Brain microvascular endothelial cell (primary cell): ENCODE measurements around the gene EIF2D.
"Not testable (repeated sequence)": the region's sequence is repeated elsewhere in the genome, so short reads cannot be mapped to it uniquely, and the experiment has no call there.

Experiments
- DNase-seq: peaks from one replicate; pipeline ENCODE4 v3.0.0-alpha.2; 2020
- H3K27ac ChIP-seq: fragments of 250-450 bp; sonication (Bioruptor Pico); 2 replicates; pipeline ENCODE4 v1.5.1; 2020; ENCODE audit warnings: mild to moderate bottlenecking, moderate library complexity
- H3K27me3 ChIP-seq: fragments of 250-450 bp; sonication (Bioruptor Pico); replicated peaks from 2 replicates; pipeline ENCODE4 v1.5.1; 2020; ENCODE audit warnings: mild to moderate bottlenecking
- H3K36me3 ChIP-seq: fragments of 250-450 bp; sonication (Bioruptor Pico); replicated peaks from 2 replicates; pipeline ENCODE4 v1.5.1; 2020; ENCODE audit warnings: mild to moderate bottlenecking
- H3K4me3 ChIP-seq: 2 replicates; pipeline ENCODE4 v1.5.1; 2011; ENCODE audit warnings: low read depth, mild to moderate bottlenecking, control low read depth, low read length, moderate library complexity
- in situ Hi-C: cut with HindIII; loops from 2 replicates; pipeline ENCODE4 v1.10.0; 2017; ENCODE audit warnings: low sequenced_read_pairs, low pct_ligation_motif_present
- TF ChIP-seq, protein P1 (sequence below): IDR thresholded peaks from 2 replicates; pipeline ENCODE4 v1.5.1; 2011; ENCODE audit warnings: low read depth, mild to moderate bottlenecking, moderate library complexity, low read length, control low read depth, inconsistent platforms; ENCODE audit errors: missing control alignments

EIF2D gene

DNA sequence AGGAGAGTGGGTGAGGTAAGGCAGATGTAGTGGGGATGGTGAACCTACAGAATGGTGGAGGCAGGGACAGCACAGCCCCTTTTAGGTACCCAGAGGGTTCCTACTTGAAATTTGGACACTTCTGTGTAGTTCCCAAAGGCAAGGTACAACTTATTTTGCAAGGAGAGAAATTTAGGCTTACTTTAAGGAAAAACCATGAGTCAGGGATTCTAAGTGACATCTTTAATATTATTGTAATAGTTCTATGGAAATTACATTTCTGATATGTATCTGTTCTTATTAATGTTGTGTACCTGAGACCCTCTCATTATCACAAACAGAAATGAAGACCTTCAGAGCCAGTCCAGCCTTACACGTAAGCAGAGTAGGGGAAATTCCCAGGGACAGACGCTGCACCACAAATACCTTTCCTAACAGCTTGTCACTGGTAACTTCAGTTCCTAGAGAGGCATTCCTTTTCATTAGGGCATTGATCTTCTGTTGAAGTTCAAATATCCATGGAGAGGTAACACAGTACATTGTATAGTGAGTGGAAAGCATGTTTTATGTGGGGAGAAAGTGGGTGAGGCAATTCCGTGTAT is 30.9 kb upstream of the EIF2D start:
- Histone ChIP-seq H3K36me3 (peaks cover 11% of the 10 kb centered on the region), H3K4me3 (no peak overlapping the region), H3K27me3 (no peaks in the 10 kb centered on the region), H3K27ac (no peak overlapping the region)
- DNase-seq, result no peak
- in situ Hi-C loops, result no loop called here
- TF ChIP-seq, protein P1, sequence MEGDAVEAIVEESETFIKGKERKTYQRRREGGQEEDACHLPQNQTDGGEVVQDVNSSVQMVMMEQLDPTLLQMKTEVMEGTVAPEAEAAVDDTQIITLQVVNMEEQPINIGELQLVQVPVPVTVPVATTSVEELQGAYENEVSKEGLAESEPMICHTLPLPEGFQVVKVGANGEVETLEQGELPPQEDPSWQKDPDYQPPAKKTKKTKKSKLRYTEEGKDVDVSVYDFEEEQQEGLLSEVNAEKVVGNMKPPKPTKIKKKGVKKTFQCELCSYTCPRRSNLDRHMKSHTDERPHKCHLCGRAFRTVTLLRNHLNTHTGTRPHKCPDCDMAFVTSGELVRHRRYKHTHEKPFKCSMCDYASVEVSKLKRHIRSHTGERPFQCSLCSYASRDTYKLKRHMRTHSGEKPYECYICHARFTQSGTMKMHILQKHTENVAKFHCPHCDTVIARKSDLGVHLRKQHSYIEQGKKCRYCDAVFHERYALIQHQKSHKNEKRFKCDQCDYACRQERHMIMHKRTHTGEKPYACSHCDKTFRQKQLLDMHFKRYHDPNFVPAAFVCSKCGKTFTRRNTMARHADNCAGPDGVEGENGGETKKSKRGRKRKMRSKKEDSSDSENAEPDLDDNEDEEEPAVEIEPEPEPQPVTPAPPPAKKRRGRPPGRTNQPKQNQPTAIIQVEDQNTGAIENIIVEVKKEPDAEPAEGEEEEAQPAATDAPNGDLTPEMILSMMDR, result no peak

DNA sequence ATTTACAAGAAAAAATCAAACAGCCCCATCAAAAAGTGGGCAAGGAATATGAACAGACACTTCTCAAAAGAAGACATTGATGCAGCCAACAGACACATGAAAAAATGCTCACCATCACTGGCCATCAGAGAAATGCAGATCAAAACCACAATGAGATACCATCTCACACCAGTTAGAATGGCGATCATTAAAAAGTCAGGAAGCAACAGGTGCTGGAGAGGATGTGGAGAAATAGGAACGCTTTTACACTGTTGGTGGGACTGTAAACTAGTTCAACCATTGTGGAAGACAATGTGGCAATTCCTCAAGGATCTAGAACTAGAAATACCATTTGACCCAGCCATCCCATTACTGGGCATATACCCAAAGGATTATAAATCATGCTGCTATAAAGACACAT is 29.8 kb upstream of the EIF2D start:
- in situ Hi-C loops, H3K36me3 ChIP-seq, H3K4me3 ChIP-seq, DNase-seq, H3K27me3 ChIP-seq, H3K27ac ChIP-seq: not testable (repeated sequence)

DNA sequence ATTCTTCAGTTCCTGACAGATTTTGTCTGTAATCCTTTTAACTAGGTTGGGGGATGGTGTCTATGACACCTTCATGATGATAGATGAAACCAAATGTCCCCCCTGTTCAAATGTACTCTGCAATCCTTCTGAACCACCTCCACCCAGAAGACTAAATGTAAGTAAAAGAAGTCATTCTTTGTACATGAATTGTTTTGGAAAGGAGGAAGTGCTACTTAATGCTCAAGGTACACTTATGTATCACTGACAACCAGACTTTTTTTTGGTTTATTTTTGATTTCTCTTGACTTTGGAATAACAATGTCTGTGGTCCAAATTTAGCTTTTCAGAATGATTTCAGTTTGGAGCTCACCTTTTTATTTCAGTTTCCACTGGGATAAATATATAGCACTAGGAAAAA is 25.3 kb upstream of the EIF2D start:
- Histone ChIP-seq H3K27me3 (no peaks in the 10 kb centered on the region), H3K36me3 (peaks cover 5% of the 10 kb centered on the region), H3K4me3 (no peak overlapping the region), H3K27ac (no peak overlapping the region)
- in situ Hi-C loops, result no loop called here
- TF ChIP-seq, protein P1, result no peak
- no peak for DNase-seq

DNA sequence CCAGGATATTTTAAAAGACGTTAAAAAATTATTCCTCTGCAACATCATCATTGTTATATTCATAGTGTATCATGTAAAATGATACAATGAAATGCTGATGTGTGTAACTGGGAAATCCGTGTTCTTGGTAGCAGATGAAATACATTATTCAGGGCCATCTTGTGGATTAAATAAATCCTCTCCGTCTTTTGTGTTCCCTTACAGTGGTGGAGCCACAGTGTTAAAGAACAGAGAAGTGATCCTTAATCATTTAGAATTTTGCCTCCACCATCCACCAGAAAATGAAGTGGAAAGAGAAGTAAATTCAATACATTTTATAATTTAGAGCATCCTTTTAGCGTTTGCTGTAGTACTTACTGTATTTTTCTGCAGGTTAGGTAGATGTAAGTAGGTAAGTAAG is 24.4 kb upstream of the EIF2D start:
- H3K27me3 ChIP-seq, result no peaks in the 10 kb centered on the region
- H3K36me3 ChIP-seq, result peaks cover 2% of the 10 kb centered on the region
- DNase-seq, result no peak
- TF ChIP-seq, protein P1, result no peak
- H3K4me3 ChIP-seq, result peak overlapping the region; percentile 32
- H3K27ac ChIP-seq, result no peak overlapping the region
- in situ Hi-C loops, result no loop called here

DNA sequence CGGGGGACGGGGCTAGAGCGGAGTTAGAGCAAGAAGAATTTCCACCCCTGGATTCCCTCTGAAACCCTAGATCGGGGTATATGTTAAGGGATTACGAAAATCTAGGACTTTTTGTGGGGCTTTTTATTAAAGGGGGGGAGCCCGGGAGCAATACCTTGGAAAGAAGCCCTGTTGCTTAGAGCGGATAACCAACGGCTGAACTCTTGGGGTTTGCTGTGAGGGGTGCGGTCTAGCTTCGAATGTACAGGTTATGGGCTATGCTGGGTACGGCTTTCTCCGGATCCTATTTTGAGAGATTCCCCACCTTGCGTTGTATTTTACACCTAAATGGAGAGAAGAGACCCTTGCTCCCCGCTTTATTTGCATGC is 23.7 kb upstream of the EIF2D start:
- Histone ChIP-seq H3K36me3 (peaks cover 2% of the 10 kb centered on the region), H3K27me3 (no peaks in the 10 kb centered on the region), H3K27ac (peak overlapping the region; percentile 67), H3K4me3 (peak overlapping the region; percentile 87)
- no peak for DNase-seq
- in situ Hi-C loops, result no loop called here
- TF ChIP-seq, protein P1, result no peak

DNA sequence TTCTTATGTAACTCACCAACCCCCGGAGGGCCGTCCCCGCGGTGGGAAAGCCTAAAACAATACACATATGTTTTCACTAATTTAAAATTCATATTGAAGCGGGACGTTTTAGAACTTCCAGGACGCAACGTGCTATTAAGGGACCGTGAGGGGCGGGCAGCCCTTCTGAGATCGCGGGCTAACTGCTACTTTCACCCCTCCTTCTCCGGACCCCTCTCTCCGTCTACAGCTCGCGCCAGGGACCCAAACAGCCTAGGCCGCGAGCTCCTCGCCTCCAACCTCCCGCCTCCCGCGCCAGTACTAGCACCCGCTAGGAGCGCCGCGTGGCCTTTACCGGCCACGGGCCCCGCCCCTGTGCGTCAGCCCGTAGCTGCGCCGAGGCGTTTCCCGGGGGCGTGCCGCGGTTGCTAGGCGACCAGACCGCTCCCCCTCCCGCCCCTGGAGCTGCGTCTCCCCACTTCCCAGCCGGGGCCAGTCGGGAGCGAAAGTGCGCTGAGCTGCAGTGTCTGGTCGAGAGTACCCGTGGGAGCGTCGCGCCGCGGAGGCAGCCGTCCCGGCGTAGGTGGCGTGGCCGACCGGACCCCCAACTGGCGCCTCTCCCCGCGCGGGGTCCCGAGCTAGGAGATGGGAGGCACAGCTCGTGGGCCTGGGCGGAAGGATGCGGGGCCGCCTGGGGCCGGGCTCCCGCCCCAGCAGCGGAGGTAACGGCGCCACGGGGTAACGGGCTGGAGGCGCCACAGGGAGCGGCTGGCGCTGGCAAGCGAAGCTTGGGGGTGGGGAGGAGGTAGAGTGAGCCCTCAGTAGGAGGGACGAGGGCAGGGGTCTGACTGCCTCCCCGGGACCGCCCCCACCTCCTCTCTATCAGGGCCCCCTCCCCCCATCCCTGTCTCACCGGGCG is 23.1 kb upstream of the EIF2D start, which contains the start of gene DYRK3:
TSS of gene DYRK3 (plus strand) at position 457 of the 898 bp plus-strand sequence. CDS start at position 625, 168 bp downstream.
- in situ Hi-C loops, result no loop called here
- peaks cover 2% of the 10 kb centered on the region for H3K36me3 ChIP-seq
- peak; percentile 93 for DNase-seq
- H3K27me3 ChIP-seq, result no peaks in the 10 kb centered on the region
- H3K27ac ChIP-seq, result peak within 1 kb of the TSS; percentile 67
- peak within 1 kb of the TSS; percentile 87 for H3K4me3 ChIP-seq
- TF ChIP-seq, protein P1, result peak; percentile 3
